ENCODE data around the gene MYH8. TPM values are rescaled to one million over a fixed set of nuclear protein-coding genes. Genes with fewer than 3 reads are reported as not detected.

MYH8 gene
- total RNA-seq, 1 experiment from 2014 or later = not detected

DNA sequence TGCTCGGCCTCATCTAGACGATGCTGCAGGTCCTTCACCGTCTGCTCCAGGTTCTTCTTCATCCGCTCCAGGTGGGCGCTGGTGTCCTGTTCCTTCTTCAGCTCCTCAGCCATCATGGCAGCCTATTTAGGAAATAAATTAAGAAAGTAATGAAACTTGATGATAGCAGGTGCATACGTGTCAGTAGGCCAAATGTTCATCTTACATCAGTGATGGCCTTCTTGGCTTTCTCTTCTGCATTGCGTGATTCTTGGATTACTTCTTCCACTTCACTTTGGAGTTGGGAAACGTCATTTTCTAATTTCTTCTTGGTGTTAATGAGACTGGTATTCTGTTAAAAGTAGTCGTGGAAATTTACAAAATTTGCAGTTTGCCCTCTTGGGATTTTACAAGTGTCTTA is 28.9 kb downstream of the MYH8 start:
- no peaks in the 10 kb centered on the region for H3K9me3 ChIP-seq (ENCODE audit: low read depth, low read length, poor library complexity, severe bottlenecking)
- no peaks in the 10 kb centered on the region for H3K27me3 ChIP-seq (replicated peaks; ENCODE audit: insufficient read depth, low read depth, low read length, poor library complexity)
- H3K36me3 ChIP-seq (ENCODE audit: insufficient read depth, low read length, poor library complexity, severe bottlenecking) = no peaks in the 10 kb centered on the region
- TF ChIP-seq EZH2 (IDR thresholded peaks at IDR 0.05; ENCODE audit: borderline replicate concordance, low read depth, low read length, poor library complexity, severe bottlenecking) (no peak), CTCF (conservative IDR thresholded peaks at IDR 0.05; ENCODE audit: low read depth, low read length) (no peak)
- POLR2A ChIA-PET (ENCODE audit: low non-redundant PET) = no interaction called here
- intact Hi-C loops (cut with micrococcal nuclease; ENCODE audit: unreplicated experiment) = no loop called here
- no peak overlapping the region for H3K27ac ChIP-seq (ENCODE audit: low read depth, low read length, poor library complexity, severe bottlenecking)
- DNase-seq (ENCODE audit: low spot score) = no peak
- CTCF ChIA-PET = no interaction called here
- no TSS peak for BruUV-seq (replicated peaks)
- H3K4me1 ChIP-seq (ENCODE audit: insufficient read depth, low read length, poor library complexity, severe bottlenecking) = no peaks in the 10 kb centered on the region
- H3K4me3 ChIP-seq (ENCODE audit: low read depth, low read length, poor library complexity, severe bottlenecking) = no peak overlapping the region

GRCh38 chr17:10385871-10386270 is 35.9 kb downstream of the MYH8 start:
- BruUV-seq (replicated peaks) = no TSS peak
- TF ChIP-seq EZH2 (IDR thresholded peaks at IDR 0.05; ENCODE audit: borderline replicate concordance, low read depth, low read length, poor library complexity, severe bottlenecking) (no peak), CTCF (conservative IDR thresholded peaks at IDR 0.05; ENCODE audit: low read depth, low read length) (no peak)
- H3K27ac ChIP-seq (ENCODE audit: low read depth, low read length, poor library complexity, severe bottlenecking) = no peak overlapping the region
- H3K27me3 ChIP-seq (replicated peaks; ENCODE audit: insufficient read depth, low read depth, low read length, poor library complexity) = no peaks in the 10 kb centered on the region
- ChIA-PET POLR2A (ENCODE audit: low non-redundant PET) (no interaction called here), CTCF (no interaction called here)
- peaks cover 6% of the 10 kb centered on the region for H3K4me1 ChIP-seq (ENCODE audit: insufficient read depth, low read length, poor library complexity, severe bottlenecking)
- DNase-seq (ENCODE audit: low spot score) = no peak
- intact Hi-C loops (cut with micrococcal nuclease; ENCODE audit: unreplicated experiment) = no loop called here
- no peaks in the 10 kb centered on the region for H3K9me3 ChIP-seq (ENCODE audit: low read depth, low read length, poor library complexity, severe bottlenecking)
- H3K36me3 ChIP-seq (ENCODE audit: insufficient read depth, low read length, poor library complexity, severe bottlenecking) = no peaks in the 10 kb centered on the region
- no peak overlapping the region for H3K4me3 ChIP-seq (ENCODE audit: low read depth, low read length, poor library complexity, severe bottlenecking)

GRCh38 chr17:10384175-10384574 is 37.6 kb downstream of the MYH8 start:
- CTCF ChIA-PET = interaction anchor here (0.6 kb wide), 1 partner anchor 79 kb away, joined by 6 read pairs; no protein-coding TSS in a partner anchor
- Histone ChIP-seq H3K27me3 (replicated peaks; ENCODE audit: insufficient read depth, low read depth, low read length, poor library complexity) (no peaks in the 10 kb centered on the region), H3K4me1 (ENCODE audit: insufficient read depth, low read length, poor library complexity, severe bottlenecking) (peaks cover 6% of the 10 kb centered on the region), H3K36me3 (ENCODE audit: insufficient read depth, low read length, poor library complexity, severe bottlenecking) (no peaks in the 10 kb centered on the region), H3K27ac (ENCODE audit: low read depth, low read length, poor library complexity, severe bottlenecking) (no peak overlapping the region), H3K4me3 (ENCODE audit: low read depth, low read length, poor library complexity, severe bottlenecking) (no peak overlapping the region), H3K9me3 (ENCODE audit: low read depth, low read length, poor library complexity, severe bottlenecking) (no peaks in the 10 kb centered on the region)
- POLR2A ChIA-PET (ENCODE audit: low non-redundant PET) = no interaction called here
- intact Hi-C loops (cut with micrococcal nuclease; ENCODE audit: unreplicated experiment) = no loop called here
- no TSS peak for BruUV-seq (replicated peaks)
- no peak for TF ChIP-seq EZH2 (IDR thresholded peaks at IDR 0.05; ENCODE audit: borderline replicate concordance, low read depth, low read length, poor library complexity, severe bottlenecking)
- TF ChIP-seq CTCF (conservative IDR thresholded peaks at IDR 0.05; ENCODE audit: low read depth, low read length) = peak; percentile 36; the same call in 1 of the 2 replicates
- DNase-seq (ENCODE audit: low spot score) = peak; percentile 73
